Measurements from ENCODE around the gene FRY. TPM values are rescaled to one million over a fixed set of nuclear protein-coding genes. Genes with fewer than 3 reads are reported as not detected.

Gene FRY
- total and polyA plus RNA-seq, 9 of the 15 experiments (the other 6 are each of a cell fraction or from before 2014, with no cell fraction given) = 0.03 to 0.31 (median 0.11) TPM; not detected in 3

- FAIRE-seq (no peak), DNase-seq (ENCODE audit: extremely low read depth in 1 of 4, low spot score in 3 of 4) (no peak), ATAC-seq (no peak)
- Histone ChIP-seq H3K4me2 (ENCODE audit: insufficient read depth, low read length) (no peak overlapping the region), H3K4me3 (no peak overlapping the region), H3K27me3 (ENCODE audit: control insufficient read depth in 2 of 2, insufficient read depth in 2 of 2, low read length in 2 of 2) (peaks cover 3 to 6% of the 10 kb centered on the region in 2 experiments; a peak in 4 of 5 replicates), H2AFZ (ENCODE audit: low read depth, low read length) (no peak overlapping the region), H3K36me3 (ENCODE audit: control insufficient read depth, insufficient read depth, low read length) (no peaks in the 10 kb centered on the region), H3K9me1 (ENCODE audit: control insufficient read depth, insufficient read depth, low read length) (no peaks in the 10 kb centered on the region), H3K79me2 (ENCODE audit: control insufficient read depth, insufficient read depth, low read length) (no peaks in the 10 kb centered on the region), H3K9ac (ENCODE audit: insufficient read depth in 1 of 2, low read depth in 2 of 2, low read length in 2 of 2) (no peak overlapping the region), H3K9me3 (replicated peaks; ENCODE audit: control insufficient read depth, insufficient read depth, low read depth, low read length) (no peaks in the 10 kb centered on the region), H3K27ac (ENCODE audit: extremely low read depth, low read depth, low read length) (no peak overlapping the region), H4K20me1 (replicated peaks; ENCODE audit: control insufficient read depth, insufficient read depth, low read length) (no peaks in the 10 kb centered on the region), H3K4me1 (replicated peaks in 1 of 2; ENCODE audit: control insufficient read depth in 2 of 2, insufficient read depth in 2 of 2, low read length in 2 of 2) (no peaks in the 10 kb centered on the region)
- BruUV-seq (replicated peaks) = no TSS peak
- CTCF ChIA-PET (ENCODE audit: low intra/inter-chr PET ratio) = no interaction called here
- WGBS (ENCODE audit: insufficient coverage, low coverage, missing lambda C conversion rate) = 0% methylated on average over 2 of the region's 2 CpGs
- intact Hi-C loops (cut with micrococcal nuclease) = no loop called here
- POLR2A ChIA-PET = no interaction called here
- in situ Hi-C loops (cut with MboI) = no loop called here
- TF ChIP-seq MXI1 (IDR thresholded peaks at IDR 0.05; ENCODE audit: low read depth, low read length) (no peak), RUNX1 (IDR thresholded peaks at IDR 0.05; ENCODE audit: low read depth) (no peak), DEAF1 (CRISPR knock-in tag; IDR thresholded peaks at IDR 0.05) (no peak), JUNB (CRISPR knock-in tag; conservative IDR thresholded peaks at IDR 0.05) (no peak), TAF7 (tag; IDR thresholded peaks at IDR 0.05) (no peak), NFE2L1 (tag; IDR thresholded peaks at IDR 0.05; ENCODE audit: borderline replicate concordance, low read depth) (no peak), TOE1 (IDR thresholded peaks at IDR 0.05; ENCODE audit: borderline replicate concordance) (no peak), TOE1 (CRISPR knock-in tag; IDR thresholded peaks at IDR 0.05; ENCODE audit: borderline replicate concordance, low read depth) (no peak), FOXK2 (conservative IDR thresholded peaks at IDR 0.05 in 1 of 2, IDR thresholded peaks at IDR 0.05 in 1 of 2; ENCODE audit: low read depth in 2 of 2) (no peak), PTTG1 (tag; IDR thresholded peaks at IDR 0.05; ENCODE audit: low read depth) (no peak), CREB3 (tag; conservative IDR thresholded peaks at IDR 0.05; ENCODE audit: low read depth) (no peak)
- TF ChIP-seq, protein P1, sequence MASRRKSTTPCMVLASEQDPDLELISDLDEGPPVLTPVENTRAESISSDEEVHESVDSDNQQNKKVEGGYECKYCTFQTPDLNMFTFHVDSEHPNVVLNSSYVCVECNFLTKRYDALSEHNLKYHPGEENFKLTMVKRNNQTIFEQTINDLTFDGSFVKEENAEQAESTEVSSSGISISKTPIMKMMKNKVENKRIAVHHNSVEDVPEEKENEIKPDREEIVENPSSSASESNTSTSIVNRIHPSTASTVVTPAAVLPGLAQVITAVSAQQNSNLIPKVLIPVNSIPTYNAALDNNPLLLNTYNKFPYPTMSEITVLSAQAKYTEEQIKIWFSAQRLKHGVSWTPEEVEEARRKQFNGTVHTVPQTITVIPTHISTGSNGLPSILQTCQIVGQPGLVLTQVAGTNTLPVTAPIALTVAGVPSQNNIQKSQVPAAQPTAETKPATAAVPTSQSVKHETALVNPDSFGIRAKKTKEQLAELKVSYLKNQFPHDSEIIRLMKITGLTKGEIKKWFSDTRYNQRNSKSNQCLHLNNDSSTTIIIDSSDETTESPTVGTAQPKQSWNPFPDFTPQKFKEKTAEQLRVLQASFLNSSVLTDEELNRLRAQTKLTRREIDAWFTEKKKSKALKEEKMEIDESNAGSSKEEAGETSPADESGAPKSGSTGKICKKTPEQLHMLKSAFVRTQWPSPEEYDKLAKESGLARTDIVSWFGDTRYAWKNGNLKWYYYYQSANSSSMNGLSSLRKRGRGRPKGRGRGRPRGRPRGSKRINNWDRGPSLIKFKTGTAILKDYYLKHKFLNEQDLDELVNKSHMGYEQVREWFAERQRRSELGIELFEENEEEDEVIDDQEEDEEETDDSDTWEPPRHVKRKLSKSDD (conservative IDR thresholded peaks at IDR 0.05; ENCODE audit: low read length) = no peak
- TF ChIP-seq, protein P2, sequence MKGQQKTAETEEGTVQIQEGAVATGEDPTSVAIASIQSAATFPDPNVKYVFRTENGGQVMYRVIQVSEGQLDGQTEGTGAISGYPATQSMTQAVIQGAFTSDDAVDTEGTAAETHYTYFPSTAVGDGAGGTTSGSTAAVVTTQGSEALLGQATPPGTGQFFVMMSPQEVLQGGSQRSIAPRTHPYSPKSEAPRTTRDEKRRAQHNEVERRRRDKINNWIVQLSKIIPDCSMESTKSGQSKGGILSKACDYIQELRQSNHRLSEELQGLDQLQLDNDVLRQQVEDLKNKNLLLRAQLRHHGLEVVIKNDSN (CRISPR knock-in tag; IDR thresholded peaks at IDR 0.05) = no peak
- TF ChIP-seq, protein P3, sequence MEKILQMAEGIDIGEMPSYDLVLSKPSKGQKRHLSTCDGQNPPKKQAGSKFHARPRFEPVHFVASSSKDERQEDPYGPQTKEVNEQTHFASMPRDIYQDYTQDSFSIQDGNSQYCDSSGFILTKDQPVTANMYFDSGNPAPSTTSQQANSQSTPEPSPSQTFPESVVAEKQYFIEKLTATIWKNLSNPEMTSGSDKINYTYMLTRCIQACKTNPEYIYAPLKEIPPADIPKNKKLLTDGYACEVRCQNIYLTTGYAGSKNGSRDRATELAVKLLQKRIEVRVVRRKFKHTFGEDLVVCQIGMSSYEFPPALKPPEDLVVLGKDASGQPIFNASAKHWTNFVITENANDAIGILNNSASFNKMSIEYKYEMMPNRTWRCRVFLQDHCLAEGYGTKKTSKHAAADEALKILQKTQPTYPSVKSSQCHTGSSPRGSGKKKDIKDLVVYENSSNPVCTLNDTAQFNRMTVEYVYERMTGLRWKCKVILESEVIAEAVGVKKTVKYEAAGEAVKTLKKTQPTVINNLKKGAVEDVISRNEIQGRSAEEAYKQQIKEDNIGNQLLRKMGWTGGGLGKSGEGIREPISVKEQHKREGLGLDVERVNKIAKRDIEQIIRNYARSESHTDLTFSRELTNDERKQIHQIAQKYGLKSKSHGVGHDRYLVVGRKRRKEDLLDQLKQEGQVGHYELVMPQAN (IDR thresholded peaks at IDR 0.05; ENCODE audit: borderline replicate concordance) = no peak
These were observed 250.6 kb downstream of the FRY start for GRCh38 chr13:32282096-32282711.

All from K562 (cell line).